ENCODE measurements around the gene TPH2. TPM values are rescaled to one million over a fixed set of nuclear protein-coding genes. Genes with fewer than 3 reads are reported as not detected.

The TPH2 gene
- total RNA-seq, 1 experiment from 2014 or later = not detected

- no peak for DNase-seq (ENCODE audit: low spot score)
Measured at GRCh38 chr12:71958993-71959578, 20.4 kb downstream of the TPH2 start.

GRCh38 chr12:71967211-71967610 is 28.6 kb downstream of the TPH2 start:
- DNase-seq (ENCODE audit: low spot score) = no peak

GRCh38 chr12:71969330-71969729 is 30.7 kb downstream of the TPH2 start:
- DNase-seq (ENCODE audit: low spot score) = no peak

GRCh38 chr12:71970031-71970430 is 31.4 kb downstream of the TPH2 start:
- DNase-seq (ENCODE audit: low spot score) = no peak

- DNase-seq (ENCODE audit: low spot score) = peak; percentile 5
Measured at GRCh38 chr12:71972441-71973074, 33.9 kb downstream of the TPH2 start.

- DNase-seq (ENCODE audit: low spot score) = no peak
Measured at GRCh38 chr12:71973687-71974086, 35.0 kb downstream of the TPH2 start.

GRCh38 chr12:71980538-71980937 is 41.9 kb downstream of the TPH2 start:
- DNase-seq (ENCODE audit: low spot score) = no peak

- no peak for DNase-seq (ENCODE audit: low spot score)
Measured at GRCh38 chr12:71981149-71981548, 42.5 kb downstream of the TPH2 start.

GRCh38 chr12:71994715-71995114 is 56.1 kb downstream of the TPH2 start:
- no peak for DNase-seq (ENCODE audit: low spot score)

- peak; percentile 9 for DNase-seq (ENCODE audit: low spot score)
Measured at GRCh38 chr12:71999795-72000194, 61.1 kb downstream of the TPH2 start.

- DNase-seq (ENCODE audit: low spot score) = no peak
Measured at GRCh38 chr12:72000969-72001648, 62.5 kb downstream of the TPH2 start.

- DNase-seq (ENCODE audit: low spot score) = no peak
Measured at GRCh38 chr12:72006766-72007165, 68.1 kb downstream of the TPH2 start.

GRCh38 chr12:72010356-72010755 is 71.7 kb downstream of the TPH2 start:
- no peak for DNase-seq (ENCODE audit: low spot score)

GRCh38 chr12:72011374-72011773 is 72.7 kb downstream of the TPH2 start:
- no peak for DNase-seq (ENCODE audit: low spot score)

GRCh38 chr12:72012874-72013273 is 74.2 kb downstream of the TPH2 start:
- no peak for DNase-seq (ENCODE audit: low spot score)

GRCh38 chr12:72015895-72016294 is 77.2 kb downstream of the TPH2 start:
- no peak for DNase-seq (ENCODE audit: low spot score)

- peak; percentile 92 for DNase-seq (ENCODE audit: low spot score)
Measured at GRCh38 chr12:72017054-72017651, 78.5 kb downstream of the TPH2 start.

- no peak for DNase-seq (ENCODE audit: low spot score)
Measured at GRCh38 chr12:72018036-72018435, 79.4 kb downstream of the TPH2 start.

GRCh38 chr12:72024613-72025012 is 86.0 kb downstream of the TPH2 start:
- DNase-seq (ENCODE audit: low spot score) = no peak

- DNase-seq (ENCODE audit: low spot score) = no peak
Measured at GRCh38 chr12:72025524-72025923, 86.9 kb downstream of the TPH2 start.

GRCh38 chr12:72028966-72029365 is 90.3 kb downstream of the TPH2 start:
- DNase-seq (ENCODE audit: low spot score) = no peak

GRCh38 chr12:72030277-72030676 is 91.6 kb downstream of the TPH2 start:
- DNase-seq (ENCODE audit: low spot score) = no peak

- DNase-seq (ENCODE audit: low spot score) = no peak
Measured at GRCh38 chr12:72031066-72031465, 92.4 kb downstream of the TPH2 start.

All from HT-29 (cell line).